ENCODE results near the gene CA7.

Gene CA7

GRCh38 chr16:66844342-66845079 is at the start of gene CA7:
CA7 (plus strand) TSS chr16:66844414; CDS start chr16:66844488, 74 bp downstream.
- TF ChIP-seq, protein P1, sequence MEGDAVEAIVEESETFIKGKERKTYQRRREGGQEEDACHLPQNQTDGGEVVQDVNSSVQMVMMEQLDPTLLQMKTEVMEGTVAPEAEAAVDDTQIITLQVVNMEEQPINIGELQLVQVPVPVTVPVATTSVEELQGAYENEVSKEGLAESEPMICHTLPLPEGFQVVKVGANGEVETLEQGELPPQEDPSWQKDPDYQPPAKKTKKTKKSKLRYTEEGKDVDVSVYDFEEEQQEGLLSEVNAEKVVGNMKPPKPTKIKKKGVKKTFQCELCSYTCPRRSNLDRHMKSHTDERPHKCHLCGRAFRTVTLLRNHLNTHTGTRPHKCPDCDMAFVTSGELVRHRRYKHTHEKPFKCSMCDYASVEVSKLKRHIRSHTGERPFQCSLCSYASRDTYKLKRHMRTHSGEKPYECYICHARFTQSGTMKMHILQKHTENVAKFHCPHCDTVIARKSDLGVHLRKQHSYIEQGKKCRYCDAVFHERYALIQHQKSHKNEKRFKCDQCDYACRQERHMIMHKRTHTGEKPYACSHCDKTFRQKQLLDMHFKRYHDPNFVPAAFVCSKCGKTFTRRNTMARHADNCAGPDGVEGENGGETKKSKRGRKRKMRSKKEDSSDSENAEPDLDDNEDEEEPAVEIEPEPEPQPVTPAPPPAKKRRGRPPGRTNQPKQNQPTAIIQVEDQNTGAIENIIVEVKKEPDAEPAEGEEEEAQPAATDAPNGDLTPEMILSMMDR (IDR thresholded peaks at IDR 0.05; ENCODE audit: control extremely low read depth, extremely low read depth, low read depth, missing control alignments) = no peak
- ChIA-PET CTCF (interaction anchor here (1.0 to 16.2 kb wide), 4 partner anchors 14 to 28 kb away, joined by 3 to 176 read pairs (median 36); partner anchors contain the start of gene NAE1), POLR2A (no interaction called here)
- no peak for DNase-seq (ENCODE audit: extremely low spot score)

- TF ChIP-seq, protein P1 (IDR thresholded peaks at IDR 0.05; ENCODE audit: control extremely low read depth, extremely low read depth, low read depth, missing control alignments) = no peak
- CTCF ChIA-PET = interaction anchor here (1.0 kb wide), 1 partner anchor 14 kb away, joined by 3 read pairs; no protein-coding TSS in a partner anchor
- DNase-seq (ENCODE audit: extremely low spot score) = no peak
- POLR2A ChIA-PET = no interaction called here
Measured at GRCh38 chr16:66798161-66798560, 46.1 kb upstream of the CA7 start.

- no peak for DNase-seq (ENCODE audit: extremely low spot score)
- ChIA-PET CTCF (interaction anchor here (1.3 to 1.6 kb wide), 2 partner anchors 8 to 30 kb away, joined by 3 to 5 read pairs; partner anchors contain the start of gene NAE1), POLR2A (no interaction called here)
- TF ChIP-seq, protein P1 (IDR thresholded peaks at IDR 0.05; ENCODE audit: control extremely low read depth, extremely low read depth, low read depth, missing control alignments) = no peak
Measured at GRCh38 chr16:66800856-66801255, 43.4 kb upstream of the CA7 start.

DNA sequence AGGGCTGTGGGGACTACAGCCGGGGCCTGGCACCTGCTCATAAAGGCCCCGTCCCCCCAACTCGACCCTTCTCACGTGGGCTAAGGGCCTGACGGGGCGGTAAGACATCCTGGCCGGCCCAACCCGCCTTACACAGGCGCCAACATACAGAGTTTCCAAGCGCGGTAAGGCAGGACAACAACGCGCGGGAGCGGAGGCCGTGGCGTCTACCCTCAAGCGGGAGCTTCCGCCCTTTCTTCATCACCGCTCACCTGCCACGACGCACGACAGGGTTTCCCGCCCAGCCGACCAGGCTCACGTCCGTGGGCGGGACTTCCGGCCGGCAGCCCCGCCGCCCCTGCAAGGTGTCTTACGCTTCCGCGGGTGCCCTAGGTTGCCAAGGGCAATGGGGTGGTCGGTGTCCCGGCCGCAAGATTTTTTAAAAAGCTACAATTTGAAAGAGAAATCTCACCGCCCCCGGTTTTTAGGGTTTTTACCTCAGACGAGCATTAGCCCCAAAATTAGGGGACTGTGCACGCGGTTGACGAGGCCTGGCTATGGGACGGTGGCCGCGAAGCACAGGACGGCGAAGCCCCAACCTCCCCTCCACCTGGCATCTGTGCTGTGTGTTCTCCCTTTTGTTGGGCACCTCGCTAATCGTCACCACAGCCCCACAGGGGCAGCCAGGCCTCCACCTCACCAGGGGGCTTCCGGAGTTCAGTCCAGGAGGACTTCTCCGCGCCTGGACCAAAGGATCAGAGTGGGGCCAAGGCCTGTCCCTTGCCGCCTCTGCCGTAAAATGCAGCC is 42.7 kb upstream of the CA7 start, which contains the start of gene TERB1:
Gene TERB1 (minus strand): TSS at position 265 of the 786 bp plus-strand sequence. CDS start 4,786 bp downstream, outside the sequence.
- ChIA-PET POLR2A (no interaction called here), CTCF (interaction anchor here (1.3 kb wide), 1 partner anchor 8 kb away, joined by 3 read pairs; no protein-coding TSS in a partner anchor)
- TF ChIP-seq, protein P1 (IDR thresholded peaks at IDR 0.05; ENCODE audit: control extremely low read depth, extremely low read depth, low read depth, missing control alignments) = no peak
- DNase-seq (ENCODE audit: extremely low spot score) = peak; percentile 13

GRCh38 chr16:66802159-66802558 is 42.1 kb upstream of the CA7 start:
- POLR2A ChIA-PET = no interaction called here
- TF ChIP-seq, protein P1 (IDR thresholded peaks at IDR 0.05; ENCODE audit: control extremely low read depth, extremely low read depth, low read depth, missing control alignments) = no peak
- CTCF ChIA-PET = no interaction called here
- DNase-seq (ENCODE audit: extremely low spot score) = no peak

DNA sequence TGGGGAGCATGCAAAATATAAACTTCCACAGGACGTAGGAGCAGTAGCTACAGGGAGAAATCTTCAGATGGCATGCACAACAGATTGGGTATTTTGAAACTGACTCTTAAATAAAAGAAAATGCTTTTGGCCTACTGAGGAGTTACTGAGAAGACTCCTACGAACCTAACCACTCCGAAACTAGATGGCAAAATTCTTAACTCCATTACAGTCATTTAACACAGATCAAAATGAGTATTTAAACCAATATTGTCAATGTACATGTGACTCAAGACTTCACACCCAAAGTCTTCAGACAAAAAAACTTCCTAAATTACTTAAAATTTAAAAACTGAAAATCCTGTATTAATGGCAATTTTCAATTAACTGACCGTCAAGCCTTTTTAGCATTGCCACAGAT is 34.4 kb upstream of the CA7 start:
- DNase-seq (ENCODE audit: extremely low spot score) = no peak
- POLR2A ChIA-PET = no interaction called here
- TF ChIP-seq, protein P1 (IDR thresholded peaks at IDR 0.05; ENCODE audit: control extremely low read depth, extremely low read depth, low read depth, missing control alignments) = no peak
- CTCF ChIA-PET = interaction anchor here (1.0 to 1.5 kb wide), 3 partner anchors 9 to 21 kb away, joined by 3 to 5 read pairs (median 4); partner anchors contain the start of gene NAE1

Measured in GM10248 (cell line).